GM18907 (cell line): Measurements from ENCODE around the gene UBAP1L.
"Not testable (repeated sequence)": the region's sequence is repeated elsewhere in the genome, so short reads cannot be mapped to it uniquely, and the experiment has no call there.

Experiments
- ATAC-seq: cut with Tn5 transposase; IDR thresholded peaks from one replicate; pipeline ENCODE4 v1.9.1; 2021; ENCODE audit warnings: mild to moderate bottlenecking, moderate library complexity; ENCODE audit not compliant: unreplicated experiment

UBAP1L gene

DNA sequence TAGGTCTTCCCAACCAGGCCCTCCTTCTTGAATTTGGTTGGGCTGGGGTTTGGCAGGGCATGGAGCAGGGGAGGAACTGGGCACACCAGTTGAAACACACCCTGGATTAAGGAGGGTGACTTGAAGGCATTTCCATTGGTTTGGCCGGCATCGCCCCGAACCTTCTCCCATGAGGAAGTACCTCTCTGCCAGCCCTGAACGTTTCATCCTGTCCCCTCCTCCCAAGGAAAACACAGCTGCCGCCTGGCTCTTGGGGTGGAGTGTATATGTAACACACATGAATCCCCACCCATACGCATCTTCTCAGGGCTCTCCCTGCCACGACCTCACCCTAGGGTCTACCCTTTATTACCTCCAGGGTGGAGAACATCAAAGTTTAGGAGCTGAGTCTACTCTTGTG, 14.6 kb downstream of the UBAP1L start:
- no peak for ATAC-seq

DNA sequence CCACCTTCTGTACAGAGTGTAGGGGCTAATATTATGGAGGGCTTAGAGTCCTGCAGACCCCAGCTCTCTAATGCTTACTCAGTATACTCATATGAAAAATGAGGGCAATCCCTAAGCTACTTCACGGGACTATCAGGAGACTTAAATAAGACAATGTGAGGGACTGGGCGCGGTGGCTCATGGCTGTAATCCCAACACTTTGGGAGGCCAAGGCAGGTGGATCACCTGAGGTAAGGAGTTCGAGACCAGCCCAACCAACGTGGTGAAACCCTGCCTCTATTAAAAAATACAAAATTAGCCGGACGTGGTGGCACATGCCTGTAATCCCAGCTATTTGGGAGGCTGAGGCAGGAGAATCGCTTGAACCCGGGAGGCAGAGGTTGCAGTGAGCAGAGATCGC, 15.2 kb downstream of the UBAP1L start:
- not testable (repeated sequence) for ATAC-seq

- no peak for ATAC-seq
Measured at GRCh38 chr15:65099336-65099735, 15.7 kb downstream of the UBAP1L start.

DNA sequence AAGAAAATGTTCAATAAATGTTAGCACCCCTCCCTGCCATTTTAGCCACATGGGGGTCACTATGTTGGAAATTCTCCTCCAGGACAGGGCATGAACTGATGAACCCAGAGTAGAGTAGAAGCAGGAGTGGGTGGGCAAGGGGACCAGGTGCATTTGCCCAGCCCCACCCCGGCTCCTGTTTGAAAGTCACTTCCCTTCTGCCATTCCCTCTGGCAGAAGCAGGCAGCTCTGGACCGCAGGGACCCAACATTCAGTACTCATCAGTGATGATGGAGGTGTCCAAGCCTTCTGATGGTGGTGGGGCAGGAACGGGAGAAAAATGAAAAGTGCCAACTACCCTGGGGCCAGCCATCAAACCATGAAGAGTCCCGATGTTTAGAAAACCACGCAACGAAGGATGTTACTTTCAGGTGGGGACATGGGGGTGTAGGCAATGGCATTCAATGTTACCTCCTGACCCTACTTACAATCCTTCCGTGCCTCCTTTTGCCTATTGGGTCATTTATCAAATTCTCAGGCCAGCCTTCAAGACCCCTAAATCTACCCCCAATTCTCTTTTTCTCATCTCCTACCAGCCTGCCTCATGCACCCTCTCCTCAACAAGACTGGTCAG, 17.2 kb downstream of the UBAP1L start:
- ATAC-seq = no peak

- ATAC-seq = no peak
Measured at GRCh38 chr15:65096481-65097385, 18.3 kb downstream of the UBAP1L start.

GRCh38 chr15:65095747-65096104, 19.3 kb downstream of the UBAP1L start:
- no peak for ATAC-seq

DNA sequence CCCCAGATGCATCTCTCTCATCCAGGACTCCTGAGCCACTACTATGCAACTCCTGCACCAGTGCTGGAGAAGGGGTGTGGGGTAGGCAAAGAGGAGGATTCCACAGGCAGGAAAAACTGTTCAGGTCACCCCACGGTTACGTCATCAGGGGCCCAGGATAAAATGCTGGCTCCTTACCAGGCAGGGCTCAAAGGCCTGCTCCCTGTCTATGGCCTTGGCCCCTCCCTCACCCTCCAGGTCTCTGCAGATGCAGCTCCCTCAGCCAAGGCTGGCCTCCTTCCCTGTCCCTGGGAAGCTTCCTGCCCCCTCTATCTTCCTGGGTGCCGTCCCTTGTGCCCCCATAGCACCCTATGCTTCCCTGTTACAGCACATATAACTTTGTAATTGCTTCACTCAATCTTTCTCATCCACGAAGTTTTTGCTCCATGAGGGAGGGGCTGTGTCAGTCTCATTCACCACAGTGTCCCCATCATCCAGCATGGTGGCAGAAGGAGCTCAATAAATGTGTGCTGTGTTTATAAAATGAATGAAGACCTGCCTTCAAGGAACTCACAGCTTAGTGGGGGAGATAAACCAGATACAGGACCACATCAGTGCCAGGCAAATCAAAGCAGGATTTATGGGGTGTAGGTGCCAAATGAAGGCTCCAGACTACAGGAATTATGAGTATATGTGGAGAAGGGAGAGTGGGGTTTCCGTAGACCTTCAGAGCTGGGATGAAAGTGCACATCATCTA, 19.8 kb downstream of the UBAP1L start:
- ATAC-seq = no peak

- no peak for ATAC-seq
Measured at GRCh38 chr15:65094294-65094995, 20.6 kb downstream of the UBAP1L start.

GRCh38 chr15:65093793-65094170, 21.2 kb downstream of the UBAP1L start:
- ATAC-seq = not testable (repeated sequence)

DNA sequence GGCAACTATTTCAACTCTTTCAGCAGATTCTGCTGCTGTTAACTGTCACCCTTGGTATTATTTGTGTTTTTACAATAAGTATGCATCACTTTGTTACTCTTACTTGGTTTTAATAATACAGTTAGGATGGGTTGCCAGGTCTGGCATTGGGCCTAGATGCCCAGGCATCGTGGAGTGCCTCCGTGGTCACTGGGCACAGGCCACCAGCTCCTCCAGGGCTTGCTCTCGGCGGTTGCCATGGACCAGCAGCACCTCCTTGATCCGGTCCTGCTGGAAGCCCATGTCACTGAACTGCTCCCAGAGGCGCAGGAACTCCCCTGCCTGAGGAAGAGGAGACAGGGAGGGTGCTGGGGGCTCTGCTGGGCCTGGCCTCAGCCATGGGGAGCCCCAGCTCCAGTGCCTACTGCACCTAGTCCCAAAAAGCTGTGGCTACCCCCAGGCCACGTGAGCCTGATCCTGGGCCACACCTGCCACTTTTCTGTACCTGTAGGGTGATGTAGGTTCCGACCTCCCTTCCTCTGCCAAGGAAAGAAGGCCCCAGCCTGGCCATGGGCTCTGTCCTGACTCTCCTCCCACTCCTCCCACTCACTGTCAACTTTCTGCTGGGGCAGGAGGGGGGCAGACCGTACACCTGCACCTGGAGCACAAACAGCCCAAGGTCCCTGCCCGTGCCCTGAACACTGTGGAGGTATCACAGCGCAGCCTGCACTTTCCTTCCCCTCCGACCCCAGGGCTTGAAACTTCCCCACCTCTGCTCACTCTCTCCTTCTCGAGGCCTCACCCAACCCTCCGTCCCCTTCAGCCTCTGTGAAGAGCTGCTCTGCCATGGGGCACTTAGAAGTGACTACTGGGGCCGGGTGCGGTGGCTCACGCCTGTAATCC, 21.8 kb downstream of the UBAP1L start:
- ATAC-seq = no peak

DNA sequence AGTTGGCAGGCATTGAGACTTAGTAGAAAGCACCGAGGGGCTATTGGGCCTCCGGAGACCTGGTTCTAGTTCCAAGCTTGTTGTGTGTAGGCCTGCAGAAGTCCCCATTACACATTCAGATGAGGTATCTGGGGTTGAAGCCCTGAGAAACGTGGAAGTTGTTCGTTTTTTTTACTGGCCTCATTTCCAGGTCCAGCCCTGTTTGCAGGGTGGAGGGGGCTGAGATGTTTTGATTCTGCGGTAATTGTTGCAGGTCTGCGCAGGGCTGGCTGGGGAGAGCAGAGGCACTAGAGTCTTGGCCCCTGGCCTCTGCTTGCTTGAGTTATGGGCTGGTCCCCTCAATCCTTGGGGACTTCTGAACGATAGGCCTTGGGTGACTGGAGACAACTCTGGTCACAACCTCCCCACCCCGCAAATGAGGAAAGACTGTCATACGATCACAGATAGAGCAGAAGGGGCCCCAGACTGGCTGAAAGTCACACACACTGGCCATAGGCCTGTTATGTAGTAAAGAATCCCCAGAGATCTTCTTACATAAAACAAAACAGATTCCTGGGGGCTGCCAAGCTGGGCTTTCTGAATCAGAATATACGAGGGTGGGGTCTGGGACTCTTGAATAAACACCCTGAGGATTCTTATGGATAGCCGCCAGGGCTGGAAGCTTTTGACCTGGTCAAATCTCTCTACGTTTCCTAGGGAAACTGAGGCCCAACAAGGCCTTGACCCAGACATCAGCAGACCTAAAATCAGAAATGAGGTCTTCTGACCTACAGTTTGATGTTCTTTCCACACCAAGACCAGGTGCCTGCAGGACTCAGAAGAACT, 22.8 kb downstream of the UBAP1L start:
- ATAC-seq = no peak

- no peak for ATAC-seq
Measured at GRCh38 chr15:65089206-65089824, 25.7 kb downstream of the UBAP1L start.

DNA sequence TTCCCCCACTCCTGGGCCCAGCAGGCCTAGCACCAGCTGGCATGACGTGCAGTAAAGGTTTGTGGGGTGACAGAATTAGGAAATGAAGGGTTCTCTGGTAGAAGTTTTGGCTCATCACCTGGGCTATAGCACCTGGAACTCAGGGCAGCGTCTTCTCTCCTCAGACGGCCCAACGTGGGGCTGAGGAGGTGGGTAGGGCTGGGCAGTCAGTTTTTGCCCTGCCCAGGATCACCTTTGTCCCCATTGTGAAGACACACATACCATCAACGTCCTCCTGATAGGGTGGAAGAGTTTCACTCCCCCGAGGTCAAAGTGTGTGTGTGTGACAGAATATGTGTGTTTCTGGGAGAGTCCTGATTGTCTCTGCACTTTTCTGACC, 26.4 kb downstream of the UBAP1L start:
- ATAC-seq = no peak

DNA sequence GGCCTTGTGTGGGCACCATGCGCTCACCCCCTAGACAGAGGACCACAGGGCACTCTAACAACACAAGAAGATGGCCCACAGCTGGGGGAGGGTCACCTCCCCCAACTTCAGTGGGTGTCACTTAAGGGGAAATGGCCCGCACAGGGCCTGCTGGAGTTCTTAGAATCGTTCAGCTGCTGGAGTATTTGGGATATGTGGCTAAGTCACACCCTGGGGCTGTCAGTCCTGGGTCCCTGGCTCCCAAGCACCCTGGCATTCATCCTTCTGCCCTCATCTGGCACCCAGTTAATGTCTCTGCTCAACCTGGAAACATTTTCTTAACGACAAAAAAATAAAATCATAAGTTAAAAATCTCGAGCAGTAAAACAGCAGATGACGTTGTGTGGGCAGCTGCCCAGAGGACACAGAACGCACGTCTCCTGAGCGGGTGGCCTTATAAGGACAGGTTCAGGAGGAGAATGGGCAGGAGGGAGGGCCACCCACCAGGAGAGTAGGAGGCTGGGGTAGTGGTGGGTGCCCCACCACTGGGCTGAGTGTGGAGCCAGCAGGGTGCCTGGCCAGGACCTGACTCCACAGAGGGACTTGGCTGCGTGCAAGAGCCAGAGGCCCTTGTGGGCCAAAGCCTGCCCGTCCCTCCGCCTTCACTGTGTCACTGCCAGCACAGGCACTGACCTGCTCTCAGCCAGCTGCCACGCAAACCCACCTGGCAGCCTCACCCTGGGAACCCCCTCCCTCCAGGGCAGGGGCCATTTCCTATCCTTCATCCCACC, 26.9 kb downstream of the UBAP1L start:
- no peak for ATAC-seq

DNA sequence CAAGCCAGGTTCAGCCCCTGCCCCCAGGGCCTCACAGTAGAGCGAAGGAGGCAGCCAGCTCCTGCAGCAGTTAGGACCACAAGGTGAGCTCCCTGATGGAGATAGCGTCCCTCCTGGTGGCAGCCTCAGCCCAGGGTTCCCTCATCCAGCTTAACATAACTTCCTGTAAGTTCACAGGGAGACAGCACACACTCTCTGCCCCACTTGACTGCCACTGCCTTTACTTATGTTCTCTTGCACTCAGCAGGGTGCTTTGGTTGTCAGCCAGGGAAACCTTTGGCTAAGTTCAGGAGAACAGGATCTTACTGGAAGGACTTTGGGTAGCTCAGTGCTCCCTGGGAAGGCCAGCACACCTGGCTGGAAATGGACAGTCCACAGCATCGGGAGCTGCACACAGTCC, 27.6 kb downstream of the UBAP1L start:
- no peak for ATAC-seq

DNA sequence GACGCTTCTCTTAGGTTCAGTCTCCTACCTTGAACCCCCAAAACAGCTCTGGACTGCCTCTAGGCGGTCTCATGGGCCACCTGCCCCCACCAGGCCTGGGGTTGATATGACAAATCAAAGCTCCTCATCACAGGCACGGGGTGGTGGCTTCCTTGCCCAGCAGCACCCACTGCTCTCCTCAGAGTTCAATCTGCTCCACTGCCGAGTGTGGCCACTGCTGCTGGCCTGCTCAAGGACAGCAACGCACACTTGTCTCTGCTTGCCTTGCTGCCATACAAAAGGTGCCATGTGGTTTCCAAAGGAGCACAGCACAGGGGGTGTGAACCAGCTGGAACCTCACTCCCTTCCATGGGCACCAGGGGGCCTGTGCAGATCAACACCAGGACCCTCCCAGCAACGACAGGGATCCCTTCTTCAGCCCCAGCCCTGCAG, 28.3 kb downstream of the UBAP1L start:
- ATAC-seq = no peak

DNA sequence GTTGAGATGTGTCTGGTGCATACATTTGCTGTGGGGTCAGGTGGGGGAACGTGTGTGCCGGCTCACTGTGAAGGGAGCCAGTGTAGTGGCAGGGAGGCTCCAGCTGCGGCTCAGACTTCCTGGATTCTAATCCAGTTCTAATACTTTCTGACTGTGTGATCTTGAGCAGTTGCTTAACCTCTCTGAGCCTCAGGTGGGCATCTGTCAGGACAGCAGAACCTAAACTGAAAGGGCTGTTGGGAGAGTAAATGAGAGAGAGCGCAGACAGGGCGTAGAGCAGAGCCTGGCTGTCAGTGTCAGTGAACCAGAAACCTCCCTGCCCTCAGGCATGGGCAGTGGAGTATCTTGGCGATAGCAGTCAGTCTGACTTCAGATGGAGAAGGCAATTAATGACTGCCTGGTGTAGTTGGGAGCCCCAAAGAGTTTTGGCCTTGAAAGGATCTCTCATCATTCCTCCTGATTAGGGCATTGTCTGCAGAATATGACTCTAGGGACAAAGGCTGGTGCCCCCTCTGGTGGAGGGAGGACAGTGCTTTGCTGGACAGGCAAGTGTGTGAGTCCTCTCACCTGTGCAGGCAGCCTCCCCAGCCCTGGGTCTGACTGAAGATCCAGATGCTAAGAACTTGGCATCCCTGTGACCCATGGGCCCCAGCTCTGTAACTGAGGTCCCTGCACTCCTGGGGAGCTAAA, 28.9 kb downstream of the UBAP1L start:
- ATAC-seq = no peak
